Stimulated activated naive CD4-positive, alpha-beta T cell (primary cell): ENCODE measurements around the gene EFCAB13.
"Not testable (repeated sequence)": the region's sequence is repeated elsewhere in the genome, so short reads cannot be mapped to it uniquely, and the experiment has no call there.

Experiments
- DNase-seq, 6 experiments: peaks; one replicate each; lab custom pipeline; 2025; lab: John Stamatoyannopoulos, UW

EFCAB13 gene

GRCh38 chr17:47425887-47426635, 102.3 kb downstream of the EFCAB13 start:
- DNase-seq: not testable (repeated sequence)

GRCh38 chr17:47427985-47428384, 104.2 kb downstream of the EFCAB13 start:
- DNase-seq: no peak

GRCh38 chr17:47432240-47432639, 108.5 kb downstream of the EFCAB13 start:
- DNase-seq: not testable (repeated sequence)

GRCh38 chr17:47465165-47465564, 141.4 kb downstream of the EFCAB13 start:
- DNase-seq: no peak

- DNase-seq: not testable (repeated sequence)
Measured at GRCh38 chr17:47466976-47467375, 143.2 kb downstream of the EFCAB13 start.

- DNase-seq: no peak
Measured at GRCh38 chr17:47470836-47471235, 147.1 kb downstream of the EFCAB13 start.

GRCh38 chr17:47472073-47472472, 148.3 kb downstream of the EFCAB13 start:
- not testable (repeated sequence) for DNase-seq
